NCI-H1930 (cell line): Measurements from ENCODE around the gene FUCA1.

Experiments
- DNase-seq, 2 experiments: peaks; one replicate each; lab custom pipeline; 2025; lab: John Stamatoyannopoulos, UW

The FUCA1 gene

DNA sequence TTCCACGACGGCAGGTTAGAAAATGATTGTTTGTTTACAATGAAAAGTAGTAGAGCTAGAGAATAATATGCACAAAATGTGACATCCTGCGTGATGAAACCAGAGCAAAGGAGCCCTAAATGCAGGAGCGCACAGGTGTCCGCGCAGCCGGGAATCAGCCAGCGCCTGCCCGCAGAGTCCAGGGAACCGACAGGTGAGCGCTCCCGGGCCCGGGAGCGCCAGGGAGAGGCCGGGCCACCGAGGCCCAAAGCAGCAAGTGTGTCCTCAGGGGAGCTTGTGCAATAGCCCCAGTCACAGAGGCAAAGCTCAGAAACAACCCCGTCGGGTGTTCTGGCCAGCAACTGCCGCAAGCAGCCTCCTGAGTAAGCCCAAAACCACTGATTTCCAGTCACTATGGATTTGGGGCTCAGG, 66.7 kb downstream of the FUCA1 start:
- no peak for DNase-seq

DNA sequence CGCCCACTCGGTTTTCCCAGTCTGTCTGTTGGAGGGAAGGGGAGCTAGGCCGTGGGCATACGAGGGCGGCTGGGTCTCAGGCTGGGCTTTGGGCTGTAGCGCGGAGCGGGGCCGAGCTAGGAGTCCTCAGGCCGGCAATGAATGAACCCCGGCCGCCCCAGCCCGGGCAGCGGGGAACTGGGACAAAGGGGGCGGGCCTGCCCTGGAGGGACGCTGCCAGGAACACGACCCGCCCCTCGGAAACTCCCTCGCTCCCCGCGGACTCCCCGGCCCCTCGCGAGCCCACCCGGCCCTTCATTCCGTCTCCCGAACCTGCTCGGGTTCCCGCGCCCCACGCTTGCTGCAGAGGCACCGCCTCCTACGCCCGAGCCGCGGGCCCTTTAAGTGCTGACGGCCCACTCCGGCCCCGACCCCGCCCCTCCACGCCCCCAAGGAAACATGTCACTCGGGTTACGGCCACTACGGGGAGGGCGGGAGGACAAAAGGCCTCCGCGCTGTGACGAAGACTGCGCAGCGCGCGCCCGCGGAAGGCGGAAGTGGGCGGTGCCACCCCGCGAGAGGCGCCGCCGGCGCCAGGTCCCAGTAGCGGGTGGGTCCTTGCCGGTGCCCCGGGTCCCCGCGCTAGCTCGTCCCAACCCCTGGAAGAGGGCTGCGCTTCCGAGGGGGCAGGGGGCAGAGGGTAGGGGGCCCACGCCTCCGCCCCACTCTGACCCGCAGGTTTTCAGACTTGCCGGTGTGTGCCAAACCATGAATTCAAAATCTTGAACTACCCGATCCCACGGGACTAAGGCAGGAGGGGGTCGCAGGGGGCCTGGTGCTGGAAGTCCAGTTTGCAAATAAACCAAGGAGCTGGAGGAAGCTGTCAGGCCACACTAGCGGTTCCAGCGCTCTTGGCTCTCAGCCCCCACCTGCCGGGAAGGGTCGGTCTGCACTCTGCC, 67.4 kb downstream of the FUCA1 start, which contains the start of gene GALE:
Gene GALE (minus strand): TSS at position 355 of the 938 bp plus-strand sequence. CDS start 1,747 bp downstream, outside the sequence.
- DNase-seq: peak; percentile 85 to 93

DNA sequence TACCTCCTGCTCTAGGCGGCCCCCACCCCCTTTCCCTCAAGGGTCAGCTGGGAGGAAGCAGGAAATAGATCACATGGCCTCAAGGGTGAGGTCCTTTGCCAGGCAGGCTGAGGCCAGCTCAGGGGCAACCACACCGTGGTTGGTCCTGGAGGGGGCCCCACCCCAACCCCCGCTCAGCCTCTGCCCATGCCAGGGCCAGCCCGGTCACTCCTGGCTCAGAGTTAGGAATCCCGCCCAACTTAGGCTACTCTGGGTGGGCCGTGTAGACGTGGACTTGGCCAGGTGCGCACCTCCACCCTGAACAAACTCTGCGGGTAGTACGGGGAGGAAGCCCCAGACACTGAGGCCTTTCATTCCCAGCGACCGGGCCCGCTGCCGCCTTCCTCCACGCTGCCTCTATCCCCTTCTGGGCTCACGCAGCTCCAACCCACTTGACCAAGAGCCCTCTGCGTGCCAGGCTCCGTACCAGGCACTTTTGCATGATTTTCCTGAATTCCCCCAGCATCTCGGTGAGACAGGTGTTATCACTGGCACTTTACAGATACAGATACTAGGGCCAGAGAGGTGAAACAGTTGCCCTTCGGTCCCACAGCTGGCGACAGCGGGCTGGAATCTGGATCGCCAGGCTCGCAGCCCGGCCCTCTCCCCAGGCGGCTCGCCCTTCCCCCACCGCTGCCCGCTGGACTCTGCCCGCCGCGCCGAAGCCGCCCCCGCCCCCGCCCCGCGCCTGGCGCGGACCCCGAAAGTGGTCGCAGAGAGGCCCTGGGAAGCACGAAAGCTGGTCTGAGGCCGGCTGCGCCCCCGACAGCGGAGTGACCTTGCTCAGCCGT, 68.3 kb downstream of the FUCA1 start:
- no peak for DNase-seq

DNA sequence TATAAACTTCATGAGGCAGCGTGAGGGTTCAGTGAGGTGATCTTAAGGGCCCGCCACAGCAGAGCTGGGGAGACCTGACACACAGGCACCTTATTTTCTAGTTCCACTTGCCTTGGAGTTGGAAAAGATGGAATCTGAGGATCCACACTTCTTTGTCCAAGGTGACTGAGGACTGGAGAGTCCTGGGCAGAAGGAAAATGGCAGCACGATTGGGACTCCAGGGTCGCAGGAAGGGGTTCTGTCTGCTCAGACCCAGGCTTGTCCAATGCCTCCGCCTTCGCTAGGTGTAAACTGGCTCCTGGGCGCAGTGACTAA, 68.9 kb downstream of the FUCA1 start:
- DNase-seq: no peak

DNA sequence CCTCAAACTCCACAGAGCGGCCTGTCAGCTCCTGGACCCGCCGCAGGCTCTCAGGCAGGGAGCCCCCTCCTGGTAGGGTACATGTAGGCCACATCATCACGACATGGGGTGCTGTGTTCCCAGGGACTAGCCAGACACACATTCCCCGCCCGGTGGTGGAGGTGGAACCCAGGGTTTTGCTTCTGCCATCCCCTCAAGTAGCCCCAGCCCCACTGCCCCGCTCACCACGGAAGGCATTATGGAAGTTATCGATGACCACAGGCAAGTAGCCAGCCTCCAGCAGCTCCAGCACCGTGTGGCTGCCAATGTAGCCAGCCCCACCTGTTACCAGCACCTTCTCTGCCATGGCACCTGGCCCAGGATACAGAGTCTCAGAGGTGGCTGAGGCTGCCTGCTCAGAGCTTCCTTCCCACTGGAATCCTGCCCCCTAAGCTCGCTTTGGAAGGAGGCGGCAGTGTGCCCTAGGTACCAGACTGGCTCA, 69.4 kb downstream of the FUCA1 start:
- DNase-seq: no peak

DNA sequence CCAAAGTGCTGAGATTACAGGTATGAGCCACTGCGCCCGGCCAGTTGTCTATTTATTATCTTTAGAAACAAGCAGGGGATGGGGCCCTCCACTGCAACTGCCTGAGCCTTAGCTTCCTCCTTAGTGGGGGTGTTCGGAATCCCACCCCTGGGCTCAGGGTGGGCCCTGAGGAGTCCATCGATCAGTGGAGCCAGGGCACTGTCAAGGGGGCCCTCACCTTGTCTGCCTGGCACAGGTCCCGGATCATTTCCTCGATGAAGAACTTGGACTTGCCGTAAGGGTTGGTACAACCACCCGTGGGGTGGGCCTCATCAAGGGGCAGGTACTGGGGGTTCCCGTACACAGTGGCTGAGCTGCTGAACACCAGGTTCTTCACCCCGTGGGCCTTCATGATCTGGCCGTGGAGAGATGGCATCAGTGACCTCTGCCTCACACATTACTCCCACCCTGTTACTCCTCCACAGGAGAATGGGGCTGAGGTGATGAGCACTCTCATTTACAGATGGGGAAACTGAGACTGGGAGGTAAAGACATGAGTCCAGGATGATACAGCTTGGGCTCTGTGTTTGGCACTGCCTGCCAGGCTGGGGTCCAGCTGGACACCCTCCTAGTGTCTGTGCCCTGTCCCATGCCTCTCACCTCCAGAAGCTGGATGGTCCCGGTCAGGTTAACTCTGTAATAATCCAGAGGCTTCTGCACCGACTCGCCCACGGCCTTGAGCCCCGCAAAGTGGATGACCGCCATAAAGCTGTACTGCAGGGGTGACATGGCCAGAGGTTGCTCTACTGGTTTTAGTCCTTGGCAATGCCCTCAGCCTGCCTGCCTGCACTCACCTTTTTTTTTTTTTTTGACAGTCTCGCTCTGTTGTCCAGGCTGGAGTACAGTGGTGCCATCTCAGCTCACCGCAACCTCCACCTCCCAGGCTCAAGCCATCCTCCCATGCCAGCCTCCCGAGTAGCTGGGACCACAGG, 70.3 kb downstream of the FUCA1 start:
- no peak for DNase-seq

DNA sequence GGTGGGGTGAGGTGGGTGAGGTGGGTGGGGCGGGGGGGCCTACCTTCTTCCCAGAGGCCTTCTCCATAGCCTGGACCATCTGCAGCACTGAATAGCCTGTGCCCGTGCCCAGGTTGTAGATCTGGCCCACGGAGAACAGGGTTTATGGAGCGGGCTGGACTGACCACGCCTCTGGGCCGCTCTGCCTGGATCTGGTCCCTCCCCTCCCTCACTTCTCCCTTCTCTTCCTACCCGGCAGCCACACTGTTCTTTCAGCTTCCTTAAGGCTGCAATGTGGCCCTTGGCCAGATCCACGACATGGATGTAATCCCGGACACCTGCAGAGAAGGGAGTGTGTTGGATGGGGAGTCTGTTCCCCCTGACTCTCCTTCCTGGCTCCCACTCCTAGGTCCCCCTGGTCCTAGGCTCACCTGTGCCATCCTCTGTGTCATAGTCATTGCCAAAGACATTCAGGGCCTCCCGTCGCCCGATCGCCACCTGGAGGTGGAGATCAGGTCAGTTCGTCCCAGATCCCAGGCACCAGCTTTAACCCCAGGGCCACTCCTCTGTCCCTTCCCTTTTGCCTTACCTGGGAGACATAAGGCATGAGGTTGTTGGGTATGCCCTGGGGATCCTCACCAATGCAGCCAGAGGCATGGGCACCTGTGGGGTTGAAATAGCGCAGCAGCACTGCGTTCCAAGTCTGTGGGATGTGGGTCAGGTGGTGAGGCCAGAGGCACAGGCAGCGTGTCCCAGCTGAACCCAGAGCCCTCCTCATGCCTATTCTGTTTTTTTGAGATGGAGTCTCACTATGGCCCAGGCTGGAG, 71.4 kb downstream of the FUCA1 start:
- DNase-seq: no peak

DNA sequence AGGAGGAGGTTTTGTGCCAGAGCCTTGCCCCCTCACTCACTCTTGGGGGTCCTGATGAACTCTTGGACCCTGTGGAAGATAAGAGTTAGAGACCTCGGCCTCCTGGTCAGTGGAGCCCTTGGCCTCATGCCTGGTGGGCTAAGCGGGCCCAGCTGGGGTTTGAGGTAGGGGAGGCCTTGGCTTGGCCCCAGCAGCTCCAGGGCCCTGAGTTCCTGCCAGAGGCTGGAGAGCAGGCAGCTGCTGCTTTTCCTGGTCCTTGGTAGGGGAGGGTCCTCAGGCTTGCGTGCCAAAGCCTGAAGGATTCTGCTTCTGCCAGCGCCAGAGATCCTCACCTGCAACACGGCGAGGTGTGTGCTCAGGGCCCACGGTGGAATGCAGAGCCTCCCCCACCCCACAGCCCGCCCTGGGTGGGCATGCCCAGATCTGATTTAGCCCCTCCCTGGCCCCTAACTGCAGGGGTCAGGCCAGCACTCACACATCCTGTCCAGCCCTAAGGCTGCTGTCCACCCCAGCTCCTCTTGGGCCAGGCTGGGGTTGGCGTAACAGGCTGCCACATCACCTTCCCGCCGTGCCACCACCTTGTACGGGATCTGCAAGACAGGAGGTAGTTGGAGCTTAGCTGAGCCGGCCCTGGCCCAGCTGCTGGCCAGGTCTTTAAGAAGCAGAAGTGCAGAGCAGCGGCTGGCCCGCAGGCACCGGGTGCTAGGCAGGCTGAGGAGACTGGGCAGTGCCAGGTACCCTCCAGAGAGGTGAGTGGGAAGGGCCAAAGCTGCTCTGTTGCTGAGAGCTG, 72.2 kb downstream of the FUCA1 start:
- DNase-seq: no peak
